K562 (cell line): ENCODE measurements around the gene TMEM11. TPM values are rescaled to one million over a fixed set of nuclear protein-coding genes. Genes with fewer than 3 reads are reported as not detected.
A peak's percentile ranks its signal among the peaks of the same experiment; 100 is the strongest.

Experiments
- ATAC-seq: fragments of 200-7000 bp; cut with Tn5 transposase; 3 replicates; pipeline ENCODE4 v1.9.1; 2020; ENCODE audit warnings: moderate library complexity
- BruUV-seq: library from RNA; stranded (reverse); fragments of 400-500 nt; replicated peaks from 2 replicates; lab custom pipeline; 2021; lab: Mats Ljungman, UMichigan
- CTCF ChIA-PET: fragments of 300-600 bp; formaldehyde crosslinking; extraction: SDS; loops from one replicate; lab custom pipeline; 2021; ENCODE audit warnings: low intra/inter-chr PET ratio; lab: Yijun Ruan, JAX
- POLR2A ChIA-PET: fragments of 300-600, 350-650 bp; sonication (Branson Sonifier 250); formaldehyde crosslinking; extraction: SDS; loops from one replicate; lab custom pipeline; 2021; ENCODE audit warnings: antibody characterized with exemption, inconsistent platforms; lab: Yijun Ruan, JAX
- DNase-seq, 4 experiments: peaks; one replicate each; pipeline versions ENCODE4 v3.0.0 to v3.0.0-alpha.2; 2011 to 2018; ENCODE audit warnings: low spot score in 3 of 4, mixed read lengths in 3 of 4; ENCODE audit errors: extremely low read depth in 1 of 4
- FAIRE-seq: peaks from 2 replicates; lab custom pipeline; 2011; peaks lifted over from hg19 to GRCh38; lab: Jason Lieb, UNC
- H2AFZ ChIP-seq: 2 replicates; pipeline ENCODE4 v1.6.0; 2011; ENCODE audit warnings: low read depth, low read length, control low read depth, inconsistent platforms
- H3K27ac ChIP-seq: fragments of 200-600 bp; 3 replicates; pipeline ENCODE4 v1.8.0; 2011; ENCODE audit warnings: low read depth, mild to moderate bottlenecking, control low read depth, inconsistent platforms, low read length, moderate library complexity, mixed read lengths; ENCODE audit errors: extremely low read depth
- H3K27me3 ChIP-seq, 2 experiments: fragments of 300-600 bp in 1 of 2; 2 replicates in 1 of 2; 3 replicates in 1 of 2; pipeline versions ENCODE4 v1.6.0 to v1.8.0; 2011; ENCODE audit warnings: inconsistent platforms in 2 of 2, low read length in 2 of 2, mild to moderate bottlenecking in 1 of 2, mixed read lengths in 1 of 2, moderate library complexity in 1 of 2; ENCODE audit not compliant: control insufficient read depth in 2 of 2, insufficient read depth in 2 of 2
- H3K36me3 ChIP-seq: fragments of 300-600 bp; 3 replicates; pipeline ENCODE4 v1.8.0; 2011; ENCODE audit warnings: mild to moderate bottlenecking, low read length, inconsistent platforms; ENCODE audit not compliant: control insufficient read depth, insufficient read depth
- H3K4me1 ChIP-seq, 2 experiments: fragments of 200-600 bp in 1 of 2; replicated peaks in 1 of 2; 2 replicates in 1 of 2; 3 replicates in 1 of 2; pipeline versions ENCODE4 v1.5.1 to v1.8.0; 2011; ENCODE audit warnings: inconsistent platforms in 2 of 2, low read length in 2 of 2, mild to moderate bottlenecking in 1 of 2, mixed read lengths in 1 of 2, moderate library complexity in 1 of 2; ENCODE audit not compliant: control insufficient read depth in 2 of 2, insufficient read depth in 2 of 2
- H3K4me2 ChIP-seq: 2 replicates; pipeline ENCODE4 v1.6.1; 2011; ENCODE audit warnings: low read length, control low read depth, inconsistent platforms, mixed read lengths; ENCODE audit not compliant: insufficient read depth
- H3K4me3 ChIP-seq: fragments of 200-600 bp; sonication (generic), shearing (Covaris generic); 2 replicates; pipeline ENCODE4 v1.5.1; 2016; ENCODE audit warnings: control low read depth, inconsistent platforms
- H3K79me2 ChIP-seq: fragments of 200-600 bp; 3 replicates; pipeline ENCODE4 v1.8.0; 2011; ENCODE audit warnings: low read length, inconsistent platforms; ENCODE audit not compliant: control insufficient read depth, insufficient read depth
- H3K9ac ChIP-seq, 2 experiments: 2 replicates each; pipeline versions ENCODE4 v1.6.0 to v1.6.1; 2011; ENCODE audit warnings: low read depth in 2 of 2, low read length in 2 of 2, control low read depth in 1 of 2, inconsistent platforms in 1 of 2, mild to moderate bottlenecking in 1 of 2, mixed read lengths in 1 of 2; ENCODE audit not compliant: insufficient read depth in 1 of 2
- H3K9me1 ChIP-seq: one replicate; pipeline ENCODE4 v1.6.0; 2011; ENCODE audit warnings: inconsistent platforms, mild to moderate bottlenecking, low read length, moderate library complexity; ENCODE audit not compliant: control insufficient read depth, insufficient read depth
- H3K9me3 ChIP-seq: replicated peaks from 2 replicates; pipeline ENCODE4 v1.5.1; 2011; ENCODE audit warnings: low read depth, low read length, inconsistent platforms; ENCODE audit not compliant: control insufficient read depth, insufficient read depth
- H4K20me1 ChIP-seq: replicated peaks from 2 replicates; pipeline ENCODE4 v1.6.1; 2011; ENCODE audit warnings: low read length, inconsistent platforms, mixed read lengths; ENCODE audit not compliant: control insufficient read depth, insufficient read depth
- CHCHD3 ChIP-seq: fragments of 250-450 bp; sonication (Bioruptor Pico); IDR thresholded peaks from 2 replicates; pipeline ENCODE4 v2.1.2; 2022; ENCODE audit warnings: mild to moderate bottlenecking
- ELF4 ChIP-seq: fragments of 450-650 bp; formaldehyde crosslinking; IDR thresholded peaks from 2 replicates; pipeline ENCODE4 v1.4.0; 2022; ENCODE audit warnings: missing genetic modification characterization
- HMG20B ChIP-seq: fragments of 250-450 bp; sonication (Bioruptor Pico); IDR thresholded peaks from 2 replicates; pipeline ENCODE4 v1.5.0; 2021; ENCODE audit warnings: mild to moderate bottlenecking
- KAT7 ChIP-seq: sonication (generic); formaldehyde crosslinking; IDR thresholded peaks from 2 replicates; pipeline ENCODE4 v1.8.0; 2022; ENCODE audit warnings: missing genetic modification reagents, mild to moderate bottlenecking, borderline replicate concordance
- MEF2D ChIP-seq: conservative IDR thresholded peaks from 2 replicates; pipeline ENCODE4 v1.6.1; 2016; ENCODE audit warnings: low read depth, missing genetic modification characterization, missing compliant biosample characterization
- MTA2 ChIP-seq: fragments of 450-650 bp; IDR thresholded peaks from 2 replicates; pipeline ENCODE4 v1.6.1; 2016; ENCODE audit warnings: low read depth
- NFIX ChIP-seq: fragments of 250-450 bp; sonication (Bioruptor Pico); IDR thresholded peaks from 2 replicates; pipeline ENCODE4 v1.4.0; 2020; ENCODE audit warnings: low read depth, mild to moderate bottlenecking, moderate library complexity
- POLR2AphosphoS5 ChIP-seq: IDR thresholded peaks from 2 replicates; pipeline ENCODE4 v1.6.1; 2011; ENCODE audit warnings: mild to moderate bottlenecking, low read depth, low read length, moderate library complexity; ENCODE audit not compliant: control insufficient read depth, insufficient read depth
- RBBP5 ChIP-seq: fragments of 200-600 bp; sonication (generic); IDR thresholded peaks from 2 replicates; pipeline ENCODE4 v1.6.1; 2012; ENCODE audit warnings: borderline replicate concordance, mild to moderate bottlenecking, low read length, control low read depth, inconsistent platforms; ENCODE audit not compliant: insufficient read depth, poor library complexity, severe bottlenecking
- RFX7 ChIP-seq: fragments of 250-450 bp; sonication (Bioruptor Pico); IDR thresholded peaks from 2 replicates; pipeline ENCODE4 v1.5.1; 2021; ENCODE audit warnings: mild to moderate bottlenecking
- SMAD1 ChIP-seq: fragments of 150-350 bp; IDR thresholded peaks from 2 replicates; pipeline ENCODE4 v1.6.1; 2014; ENCODE audit warnings: low read length, low read depth; ENCODE audit not compliant: partially characterized antibody
- SMAD2 ChIP-seq: fragments of 150-350 bp; IDR thresholded peaks from 2 replicates; pipeline ENCODE4 v1.6.1; 2014; ENCODE audit warnings: low read depth, mild to moderate bottlenecking, low read length
- SPI1 ChIP-seq: IDR thresholded peaks from 2 replicates; pipeline ENCODE4 v1.6.1; 2011; ENCODE audit warnings: low read depth, low read length, control low read depth, borderline replicate concordance
- TCFL5 ChIP-seq: fragments of 250-450 bp; sonication (Bioruptor Pico); conservative IDR thresholded peaks from 2 replicates; pipeline ENCODE4 v1.6.1; 2021; ENCODE audit warnings: mild to moderate bottlenecking, moderate library complexity, matching md5 sums
- TGIF2 ChIP-seq: sonication (generic); formaldehyde crosslinking; IDR thresholded peaks from 2 replicates; pipeline ENCODE4 v1.8.1; 2022; ENCODE audit warnings: mild to moderate bottlenecking, missing genetic modification reagents, moderate library complexity
- ZNF140 ChIP-seq: fragments of 250-450 bp; sonication (Bioruptor Pico); IDR thresholded peaks from 2 replicates; pipeline ENCODE4 v1.8.0; 2021; ENCODE audit warnings: moderate library complexity, mild to moderate bottlenecking, inconsistent platforms
- ZNF324 ChIP-seq: fragments of 250-450 bp; sonication (Bioruptor Pico); IDR thresholded peaks from 2 replicates; pipeline ENCODE4 v1.4.0; 2020; ENCODE audit warnings: mild to moderate bottlenecking
- ZSCAN29 ChIP-seq: fragments of 450-650 bp; IDR thresholded peaks from 2 replicates; pipeline ENCODE4 v1.6.1; 2017
- WGBS: fragments of 100-300 bp; shearing (Covaris generic); methylation state at CpG from one replicate; pipeline ENCODE4 v1.1.6; 2016; ENCODE audit warnings: low coverage, mixed read lengths; ENCODE audit not compliant: insufficient coverage; ENCODE audit errors: missing lambda C conversion rate; 5-methylcytosine and 5-hydroxymethylcytosine counted together
- in situ Hi-C: fragments of 300-500 bp; cut with MboI; formaldehyde crosslinking; loops from 4 replicates; pipeline ENCODE4 v1.15.0; 2018; ENCODE audit warnings: inconsistent platforms, mixed read lengths
- intact Hi-C: fragments of 100-400 bp; cut with micrococcal nuclease; formaldehyde crosslinking; loops from 2 replicates; pipeline ENCODE4 v1.14.2; 2022
- polyA plus RNA-seq, 8 experiments: library from polyadenylated mRNA; depleted of rRNA in 4 of 8; stranded (reverse) in 5 of 8; unstranded in 3 of 8; fragments of >200 nt; fragmentation: Nextera tagmentation in 2 of 8; fragmentation: Illumina TruSeq in 1 of 8; extraction: Ambion mirVana in 2 of 8; extraction: Trizol in 1 of 8; gene quantifications; 2 replicates each; pipeline versions ENCODE4 v1.2.1 to v1.2.3, GENCODE V29; 2011 to 2014; ENCODE audit warnings: inconsistent platforms in 1 of 8, missing spikeins in 1 of 8
- total RNA-seq, 7 experiments: library from RNA; depleted of rRNA in 6 of 7; stranded (reverse); fragments of >200 nt in 6 of 7; fragmentation: Illumina TruSeq in 2 of 7; extraction: Trizol in 2 of 7; gene quantifications; 2 replicates each; pipeline versions ENCODE4 v1.2.1 to v1.2.3, GENCODE V29; 2011 to 2021; ENCODE audit warnings: low replicate concordance in 1 of 7
- TF ChIP-seq, protein P1 (sequence below): IDR thresholded peaks from 2 replicates; pipeline ENCODE4 v1.6.1; 2012; ENCODE audit warnings: low read depth, low read length, improper control_type of control experiment, borderline replicate concordance
- TF ChIP-seq, protein P2 (sequence below), 2 experiments: IDR thresholded peaks; 2 replicates each; pipeline ENCODE4 v1.6.1; 2012; ENCODE audit warnings: improper control_type of control experiment in 2 of 2, low read depth in 2 of 2, low read length in 2 of 2, borderline replicate concordance in 1 of 2

Gene TMEM11
- total and polyA plus RNA-seq, 9 of the 15 experiments (the other 6 are each of a cell fraction or from before 2014, with no cell fraction given), result 12.0 to 40.7 (median 30.0) TPM

- 74% methylated on average over 10 of the region's 15 CpGs for WGBS
- H3K4me1 ChIP-seq, result peaks cover 7 to 22% of the 10 kb centered on the region in 2 experiments; a peak in 4 of 5 replicates
- no peaks in the 10 kb centered on the region for H3K27me3 ChIP-seq
- no peaks in the 10 kb centered on the region for H3K79me2 ChIP-seq
- ChIA-PET CTCF (no interaction called here), POLR2A (interaction anchor here (0.6 kb wide), 1 partner anchor 12 kb away, joined by 4 read pairs; no protein-coding TSS in a partner anchor)
- H4K20me1 ChIP-seq, result peaks cover 10% of the 10 kb centered on the region
- TF ChIP-seq ZSCAN29 (no peak), SMAD1 (no peak), SMAD2 (no peak), TGIF2 (no peak), SPI1 (no peak), MEF2D (no peak), ELF4 (CRISPR knock-in tag) (no peak), HMG20B (no peak), CHCHD3 (CRISPR knock-in tag) (no peak), KAT7 (CRISPR knock-in tag) (no peak), POLR2AphosphoS5 (no peak), RFX7 (no peak), TCFL5 (no peak), MTA2 (no peak), NFIX (no peak), ZNF324 (no peak), ZNF140 (CRISPR knock-in tag) (no peak), RBBP5 (no peak)
- TF ChIP-seq, protein P1, sequence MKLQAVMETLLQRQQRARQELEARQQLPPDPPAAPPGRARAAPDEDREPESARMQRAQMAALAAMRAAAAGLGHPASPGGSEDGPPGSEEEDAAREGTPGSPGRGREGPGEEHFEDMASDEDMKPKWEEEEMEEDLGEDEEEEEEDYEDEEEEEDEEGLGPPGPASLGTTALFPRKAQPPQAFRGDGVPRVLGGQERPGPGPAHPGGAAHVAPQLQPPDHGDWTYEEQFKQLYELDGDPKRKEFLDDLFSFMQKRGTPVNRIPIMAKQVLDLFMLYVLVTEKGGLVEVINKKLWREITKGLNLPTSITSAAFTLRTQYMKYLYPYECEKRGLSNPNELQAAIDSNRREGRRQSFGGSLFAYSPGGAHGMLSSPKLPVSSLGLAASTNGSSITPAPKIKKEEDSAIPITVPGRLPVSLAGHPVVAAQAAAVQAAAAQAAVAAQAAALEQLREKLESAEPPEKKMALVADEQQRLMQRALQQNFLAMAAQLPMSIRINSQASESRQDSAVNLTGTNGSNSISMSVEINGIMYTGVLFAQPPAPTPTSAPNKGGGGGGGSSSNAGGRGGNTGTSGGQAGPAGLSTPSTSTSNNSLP, result no peak
- TF ChIP-seq, protein P2, sequence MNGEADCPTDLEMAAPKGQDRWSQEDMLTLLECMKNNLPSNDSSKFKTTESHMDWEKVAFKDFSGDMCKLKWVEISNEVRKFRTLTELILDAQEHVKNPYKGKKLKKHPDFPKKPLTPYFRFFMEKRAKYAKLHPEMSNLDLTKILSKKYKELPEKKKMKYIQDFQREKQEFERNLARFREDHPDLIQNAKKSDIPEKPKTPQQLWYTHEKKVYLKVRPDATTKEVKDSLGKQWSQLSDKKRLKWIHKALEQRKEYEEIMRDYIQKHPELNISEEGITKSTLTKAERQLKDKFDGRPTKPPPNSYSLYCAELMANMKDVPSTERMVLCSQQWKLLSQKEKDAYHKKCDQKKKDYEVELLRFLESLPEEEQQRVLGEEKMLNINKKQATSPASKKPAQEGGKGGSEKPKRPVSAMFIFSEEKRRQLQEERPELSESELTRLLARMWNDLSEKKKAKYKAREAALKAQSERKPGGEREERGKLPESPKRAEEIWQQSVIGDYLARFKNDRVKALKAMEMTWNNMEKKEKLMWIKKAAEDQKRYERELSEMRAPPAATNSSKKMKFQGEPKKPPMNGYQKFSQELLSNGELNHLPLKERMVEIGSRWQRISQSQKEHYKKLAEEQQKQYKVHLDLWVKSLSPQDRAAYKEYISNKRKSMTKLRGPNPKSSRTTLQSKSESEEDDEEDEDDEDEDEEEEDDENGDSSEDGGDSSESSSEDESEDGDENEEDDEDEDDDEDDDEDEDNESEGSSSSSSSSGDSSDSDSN (IDR thresholded peaks at IDR 0.05; ENCODE audit: borderline replicate concordance in 1 of 2, low read depth in 2 of 2, low read length in 2 of 2), result no peak
- intact Hi-C loops (no loop called here), in situ Hi-C loops (no loop called here)
- H3K9me3 ChIP-seq, result no peaks in the 10 kb centered on the region
- no peak for DNase-seq
- FAIRE-seq, result no peak
- no peaks in the 10 kb centered on the region for H3K36me3 ChIP-seq
- no peaks in the 10 kb centered on the region for H3K9me1 ChIP-seq
- no peak overlapping the region for H3K4me2 ChIP-seq
- no peak overlapping the region for H3K4me3 ChIP-seq
- BruUV-seq, result no TSS peak
- H3K9ac ChIP-seq, result peak overlapping the region in 1 of 2 experiments; percentile 45; a peak in 2 of 4 replicates
- no peak overlapping the region for H3K27ac ChIP-seq
- no peak for ATAC-seq
- H2AFZ ChIP-seq, result no peak overlapping the region
Measured at GRCh38 chr17:21251337-21252010, 37.5 kb upstream of the TMEM11 start.
